Keratinocyte (primary cell): ENCODE results near the gene ATL1.

Experiments
- EZH2 ChIP-seq: IDR thresholded peaks from one replicate; pipeline ENCODE4 v1.6.1; 2012; ENCODE audit warnings: inconsistent platforms, mild to moderate bottlenecking, low read length, moderate library complexity
- TF ChIP-seq, protein P1 (sequence below), 3 experiments: IDR thresholded peaks in 1 of 3; conservative IDR thresholded peaks in 1 of 3; optimal IDR thresholded peaks in 1 of 3; 2 replicates in 2 of 3; 3 replicates in 1 of 3; pipeline versions ENCODE3 to v1.5.1; 2011; ENCODE audit warnings: low read length in 3 of 3, mild to moderate bottlenecking in 3 of 3, moderate library complexity in 2 of 3, control low read depth in 1 of 3, inconsistent platforms in 1 of 3; ENCODE audit not compliant: insufficient read depth in 2 of 3; ENCODE audit errors: extremely low read depth in 1 of 3

DNA sequence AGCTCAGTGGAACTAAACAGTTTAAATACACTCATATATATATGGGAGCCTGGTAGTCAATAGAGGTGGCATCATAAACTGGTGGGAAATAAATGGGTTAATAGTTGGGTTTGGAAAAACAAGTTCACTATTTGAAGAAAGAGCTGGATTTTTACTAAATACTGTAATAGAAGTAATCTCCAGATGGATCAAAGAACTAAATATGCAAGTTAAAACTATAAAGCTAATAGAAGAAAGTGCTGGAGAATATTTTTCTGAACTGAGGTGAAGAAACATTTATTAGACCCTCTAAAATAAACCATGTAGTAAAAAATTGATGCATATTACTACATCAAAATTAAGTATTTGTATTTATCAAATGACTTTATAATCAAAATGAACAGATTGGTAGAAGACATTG is 38.8 kb downstream of the ATL1 start:
- TF ChIP-seq, protein P1, sequence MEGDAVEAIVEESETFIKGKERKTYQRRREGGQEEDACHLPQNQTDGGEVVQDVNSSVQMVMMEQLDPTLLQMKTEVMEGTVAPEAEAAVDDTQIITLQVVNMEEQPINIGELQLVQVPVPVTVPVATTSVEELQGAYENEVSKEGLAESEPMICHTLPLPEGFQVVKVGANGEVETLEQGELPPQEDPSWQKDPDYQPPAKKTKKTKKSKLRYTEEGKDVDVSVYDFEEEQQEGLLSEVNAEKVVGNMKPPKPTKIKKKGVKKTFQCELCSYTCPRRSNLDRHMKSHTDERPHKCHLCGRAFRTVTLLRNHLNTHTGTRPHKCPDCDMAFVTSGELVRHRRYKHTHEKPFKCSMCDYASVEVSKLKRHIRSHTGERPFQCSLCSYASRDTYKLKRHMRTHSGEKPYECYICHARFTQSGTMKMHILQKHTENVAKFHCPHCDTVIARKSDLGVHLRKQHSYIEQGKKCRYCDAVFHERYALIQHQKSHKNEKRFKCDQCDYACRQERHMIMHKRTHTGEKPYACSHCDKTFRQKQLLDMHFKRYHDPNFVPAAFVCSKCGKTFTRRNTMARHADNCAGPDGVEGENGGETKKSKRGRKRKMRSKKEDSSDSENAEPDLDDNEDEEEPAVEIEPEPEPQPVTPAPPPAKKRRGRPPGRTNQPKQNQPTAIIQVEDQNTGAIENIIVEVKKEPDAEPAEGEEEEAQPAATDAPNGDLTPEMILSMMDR (optimal IDR thresholded peaks at IDR 0.05 in 1 of 3, IDR thresholded peaks at IDR 0.05 in 1 of 3, conservative IDR thresholded peaks at IDR 0.05 in 1 of 3; ENCODE audit: extremely low read depth in 1 of 3, insufficient read depth in 2 of 3, low read length in 3 of 3): no peak
- TF ChIP-seq EZH2: no peak
